GM06990 (cell line): Measurements from ENCODE around the gene LAMTOR4.

Experiments used
- DNase-seq: peaks from one replicate; pipeline ENCODE4 v3.0.0-alpha.2; 2011; ENCODE audit not compliant: insufficient read length; ENCODE audit errors: extremely low read depth
- H3K27me3 ChIP-seq: replicated peaks from 2 replicates; pipeline ENCODE4 v1.6.0; 2011; ENCODE audit warnings: low read length; ENCODE audit not compliant: control insufficient read depth, insufficient read depth
- H3K36me3 ChIP-seq: 2 replicates; pipeline ENCODE4 v1.5.1; 2011; ENCODE audit warnings: low read length; ENCODE audit not compliant: control insufficient read depth, insufficient read depth
- H3K4me3 ChIP-seq: replicated peaks from 2 replicates; pipeline ENCODE4 v1.5.1; 2011; ENCODE audit warnings: low read depth, mild to moderate bottlenecking, control low read depth, low read length
- CTCF ChIP-seq: IDR thresholded peaks from 2 replicates; pipeline ENCODE4 v1.5.1; 2011; ENCODE audit warnings: low read length, control low read depth, mild to moderate bottlenecking, inconsistent platforms; ENCODE audit not compliant: insufficient read depth, poor library complexity, severe bottlenecking

The LAMTOR4 gene

GRCh38 chr7:100105534-100105933 lies 43.2 kb upstream of the LAMTOR4 start:
- Histone ChIP-seq H3K36me3 (peaks cover 14% of the 10 kb centered on the region), H3K4me3 (no peak overlapping the region), H3K27me3 (no peaks in the 10 kb centered on the region)
- DNase-seq, result no peak
- no peak for TF ChIP-seq CTCF

DNA sequence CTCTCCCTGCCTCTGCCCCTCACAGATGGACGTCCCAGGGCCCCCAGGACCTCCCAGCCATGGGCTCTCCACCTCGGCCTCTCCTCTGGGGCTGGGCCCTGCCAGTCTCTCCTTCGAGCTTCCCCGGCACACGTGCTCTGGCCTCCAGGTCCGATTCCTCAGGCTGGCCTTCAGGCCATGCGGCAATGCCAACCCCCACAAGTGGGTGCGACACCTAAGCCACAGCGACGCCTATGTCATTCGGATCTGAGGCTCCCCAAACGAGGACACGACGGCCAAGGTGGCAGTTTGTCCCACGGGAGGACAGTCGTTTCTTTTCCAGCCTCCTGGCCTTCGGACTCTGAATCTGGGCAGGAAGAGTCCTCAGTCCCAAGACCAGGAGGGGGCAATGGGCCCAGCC lies 42.1 kb upstream of the LAMTOR4 start:
- no peaks in the 10 kb centered on the region for H3K27me3 ChIP-seq
- TF ChIP-seq CTCF, result no peak
- peaks cover 21% of the 10 kb centered on the region for H3K36me3 ChIP-seq
- H3K4me3 ChIP-seq, result no peak overlapping the region
- DNase-seq, result no peak

DNA sequence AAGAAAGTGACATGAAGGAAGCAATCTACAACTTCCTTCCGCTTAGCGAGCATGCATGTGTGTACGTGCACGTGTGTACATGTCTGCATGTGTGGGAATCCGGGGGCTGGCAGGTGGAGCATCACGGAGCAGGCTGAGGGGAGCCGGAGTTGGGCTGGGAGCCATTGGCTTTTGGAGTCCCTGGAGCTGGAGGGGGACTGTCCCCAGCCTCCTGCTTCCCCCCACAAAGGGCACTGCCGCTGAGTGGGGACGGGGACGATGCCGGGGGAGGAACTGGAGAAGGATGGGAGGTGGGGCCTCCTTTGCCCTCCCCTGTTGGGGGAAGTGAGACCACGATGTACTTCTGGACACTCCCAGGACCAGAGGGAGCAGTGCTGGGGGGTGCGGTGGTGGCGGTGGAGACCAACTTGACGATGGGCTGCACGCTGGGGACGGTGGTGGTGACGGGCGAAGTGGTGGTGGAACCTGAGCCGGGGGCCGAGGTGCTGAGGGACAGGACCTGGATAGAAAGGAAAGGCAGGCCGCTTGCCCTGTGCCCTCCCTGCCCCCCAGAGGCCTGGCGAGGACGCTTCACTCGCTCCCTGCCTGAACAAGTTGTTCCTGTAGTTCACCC lies 41.5 kb upstream of the LAMTOR4 start:
- TF ChIP-seq CTCF, result no peak
- peaks cover 23% of the 10 kb centered on the region for H3K36me3 ChIP-seq
- no peaks in the 10 kb centered on the region for H3K27me3 ChIP-seq
- H3K4me3 ChIP-seq, result no peak overlapping the region
- no peak for DNase-seq

GRCh38 chr7:100107890-100108289 lies 40.8 kb upstream of the LAMTOR4 start:
- no peak for TF ChIP-seq CTCF
- DNase-seq, result no peak
- Histone ChIP-seq H3K4me3 (no peak overlapping the region), H3K27me3 (no peaks in the 10 kb centered on the region), H3K36me3 (peaks cover 23% of the 10 kb centered on the region)

DNA sequence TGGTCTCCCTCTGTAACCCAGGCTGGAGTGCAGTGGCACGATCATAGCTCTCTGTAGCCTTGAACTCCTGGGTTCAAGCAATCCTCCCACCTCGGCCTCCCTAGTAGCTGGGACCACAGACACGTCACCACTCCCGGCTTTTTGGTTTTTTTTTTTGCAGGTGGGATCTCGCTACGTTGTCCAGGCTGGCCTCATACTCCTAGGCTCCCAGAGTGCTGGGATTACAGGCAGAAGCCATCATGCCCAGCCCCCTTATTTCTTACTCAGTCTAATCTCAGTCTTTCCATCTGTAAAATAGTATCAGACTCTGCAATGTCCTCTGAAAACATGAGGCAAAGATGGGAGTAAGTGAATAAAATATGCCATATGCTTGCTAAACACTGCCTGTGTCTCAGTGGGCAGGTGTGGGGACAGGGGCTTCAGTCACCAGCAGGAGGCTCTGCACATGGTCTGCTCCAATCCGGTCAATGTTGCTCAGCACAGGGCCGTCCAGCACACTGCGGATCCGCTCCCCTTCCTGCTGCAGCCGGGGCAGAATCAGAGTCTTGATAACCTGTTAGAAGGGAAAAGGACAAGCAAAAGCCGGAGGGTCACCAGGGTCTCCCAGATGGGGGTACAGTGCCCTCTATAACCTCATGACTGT lies 39.1 kb upstream of the LAMTOR4 start:
- DNase-seq, result no peak
- Histone ChIP-seq H3K36me3 (peaks cover 27% of the 10 kb centered on the region), H3K4me3 (no peak overlapping the region), H3K27me3 (no peaks in the 10 kb centered on the region)
- TF ChIP-seq CTCF, result no peak
